Lower leg skin (tissue), 3 donors: ENCODE data around the gene AP1G2.

ENCODE experiments used
- POLR2A ChIP-seq, 2 donors: fragments of 450-650 bp; IDR thresholded peaks; one replicate each; pipeline ENCODE4 v1.6.1; 2016 to 2017; ENCODE audit warnings: antibody characterized with exemption in 2 of 2, mild to moderate bottlenecking in 1 of 2, moderate library complexity in 1 of 2
- TF ChIP-seq, protein P1 (sequence below), 3 donors: fragments of 450-650 bp; IDR thresholded peaks; one replicate each; pipeline ENCODE4 v1.5.1; 2016; ENCODE audit warnings: antibody characterized with exemption in 3 of 3, mild to moderate bottlenecking in 3 of 3, moderate library complexity in 2 of 3

DNA sequence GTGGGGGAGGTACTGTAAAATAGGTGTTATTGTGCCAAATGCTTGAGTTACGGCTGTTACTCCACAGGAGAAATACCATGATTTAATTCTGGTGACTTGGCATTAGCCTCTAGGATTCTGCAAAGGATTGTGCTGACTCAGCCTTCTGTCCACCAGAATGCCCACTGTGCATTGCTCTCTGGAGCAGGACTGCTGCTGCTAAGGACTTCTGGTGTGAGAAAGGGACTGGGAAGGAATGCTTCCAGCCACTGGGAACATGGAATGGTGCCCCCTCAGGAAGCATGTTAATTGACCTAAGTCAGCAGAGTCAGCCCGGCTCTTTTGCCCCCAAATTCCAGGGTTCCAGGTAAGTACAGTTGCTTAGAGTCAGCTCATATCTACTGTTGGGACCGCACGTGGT is 48.9 kb downstream of the AP1G2 start:
- TF ChIP-seq, protein P1, sequence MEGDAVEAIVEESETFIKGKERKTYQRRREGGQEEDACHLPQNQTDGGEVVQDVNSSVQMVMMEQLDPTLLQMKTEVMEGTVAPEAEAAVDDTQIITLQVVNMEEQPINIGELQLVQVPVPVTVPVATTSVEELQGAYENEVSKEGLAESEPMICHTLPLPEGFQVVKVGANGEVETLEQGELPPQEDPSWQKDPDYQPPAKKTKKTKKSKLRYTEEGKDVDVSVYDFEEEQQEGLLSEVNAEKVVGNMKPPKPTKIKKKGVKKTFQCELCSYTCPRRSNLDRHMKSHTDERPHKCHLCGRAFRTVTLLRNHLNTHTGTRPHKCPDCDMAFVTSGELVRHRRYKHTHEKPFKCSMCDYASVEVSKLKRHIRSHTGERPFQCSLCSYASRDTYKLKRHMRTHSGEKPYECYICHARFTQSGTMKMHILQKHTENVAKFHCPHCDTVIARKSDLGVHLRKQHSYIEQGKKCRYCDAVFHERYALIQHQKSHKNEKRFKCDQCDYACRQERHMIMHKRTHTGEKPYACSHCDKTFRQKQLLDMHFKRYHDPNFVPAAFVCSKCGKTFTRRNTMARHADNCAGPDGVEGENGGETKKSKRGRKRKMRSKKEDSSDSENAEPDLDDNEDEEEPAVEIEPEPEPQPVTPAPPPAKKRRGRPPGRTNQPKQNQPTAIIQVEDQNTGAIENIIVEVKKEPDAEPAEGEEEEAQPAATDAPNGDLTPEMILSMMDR (IDR thresholded peaks at IDR 0.05) = no peak
- no peak for TF ChIP-seq POLR2A (IDR thresholded peaks at IDR 0.05)
